ENCODE measurements around the gene VAMP8.
"Not testable (repeated sequence)": the region's sequence is repeated elsewhere in the genome, so short reads cannot be mapped to it uniquely, and the experiment has no call there.

The VAMP8 gene

DNA sequence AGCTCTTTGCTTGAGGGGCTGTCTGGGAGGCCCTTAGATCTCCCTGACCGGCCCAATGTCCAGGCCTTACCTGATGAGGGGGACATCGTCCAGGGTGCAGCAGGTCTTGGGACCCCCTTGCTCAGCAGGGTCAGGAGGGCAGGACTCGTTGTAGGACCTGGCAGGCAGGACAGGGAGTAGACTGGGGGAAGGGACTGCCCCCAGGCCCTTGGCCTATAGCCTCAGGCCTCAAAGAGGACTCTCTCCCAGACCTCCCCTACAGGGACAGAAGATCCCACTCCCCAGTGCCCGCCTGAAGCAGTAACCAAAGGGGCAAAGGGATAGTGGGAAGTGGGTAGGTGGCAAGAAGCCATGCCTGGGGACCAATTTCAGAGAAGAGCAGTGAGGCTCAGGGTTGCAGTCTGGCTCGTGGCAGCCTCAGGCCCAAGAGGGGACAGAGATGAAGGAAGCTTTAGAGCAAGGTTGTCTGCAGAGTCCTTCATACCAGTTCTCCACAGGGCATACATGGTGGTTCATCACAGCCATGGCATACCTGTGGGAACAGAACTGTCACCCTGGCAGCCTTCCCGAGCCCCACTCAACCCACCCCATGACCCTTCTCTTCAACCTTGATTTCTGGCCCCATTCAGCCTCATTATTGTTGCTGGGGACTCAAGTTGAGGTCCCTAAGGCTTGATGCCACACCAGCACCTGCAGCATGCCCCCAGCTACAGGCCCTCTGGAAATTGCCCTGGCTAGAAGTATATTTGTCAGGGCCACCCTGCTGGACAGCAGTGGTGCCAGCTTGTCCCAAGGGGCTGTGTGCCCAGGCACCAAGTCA lies 23.8 kb downstream of the VAMP8 start:
- DNase-seq, result no peak

DNA sequence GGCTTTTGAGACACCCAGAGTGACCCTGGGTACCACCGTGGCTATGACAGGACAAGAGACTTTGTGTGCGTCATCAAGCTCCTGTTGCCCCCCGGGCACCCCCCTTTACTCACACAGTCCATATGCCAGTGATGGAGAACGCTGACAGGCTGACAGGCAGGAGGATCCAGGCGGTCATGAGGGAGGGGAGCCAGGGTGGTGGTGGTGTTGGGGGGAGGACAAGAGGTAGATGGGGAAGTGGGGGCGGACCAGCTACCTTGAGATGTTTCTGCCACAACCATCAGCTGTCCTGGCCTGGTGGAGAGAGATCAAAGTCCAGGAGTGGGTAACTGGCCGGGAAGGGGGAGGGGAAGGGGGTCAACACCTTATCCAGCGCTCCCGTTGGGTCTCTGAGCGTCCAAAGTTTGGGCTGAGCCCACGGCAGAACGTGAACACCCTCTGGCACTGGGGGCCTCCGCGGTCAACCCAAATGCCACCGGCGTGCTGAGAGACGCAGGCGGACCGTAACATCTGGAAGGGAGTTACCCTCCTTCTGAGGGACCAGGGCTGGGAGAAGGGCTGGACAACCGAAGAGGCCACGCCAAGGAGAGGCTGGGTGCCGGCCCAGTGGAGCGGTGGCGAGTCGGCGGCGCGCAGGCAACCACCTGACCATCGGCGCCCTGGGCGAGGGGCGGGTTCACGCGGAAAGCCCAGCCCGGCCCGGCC lies 24.5 kb downstream of the VAMP8 start:
- DNase-seq, result no peak

DNA sequence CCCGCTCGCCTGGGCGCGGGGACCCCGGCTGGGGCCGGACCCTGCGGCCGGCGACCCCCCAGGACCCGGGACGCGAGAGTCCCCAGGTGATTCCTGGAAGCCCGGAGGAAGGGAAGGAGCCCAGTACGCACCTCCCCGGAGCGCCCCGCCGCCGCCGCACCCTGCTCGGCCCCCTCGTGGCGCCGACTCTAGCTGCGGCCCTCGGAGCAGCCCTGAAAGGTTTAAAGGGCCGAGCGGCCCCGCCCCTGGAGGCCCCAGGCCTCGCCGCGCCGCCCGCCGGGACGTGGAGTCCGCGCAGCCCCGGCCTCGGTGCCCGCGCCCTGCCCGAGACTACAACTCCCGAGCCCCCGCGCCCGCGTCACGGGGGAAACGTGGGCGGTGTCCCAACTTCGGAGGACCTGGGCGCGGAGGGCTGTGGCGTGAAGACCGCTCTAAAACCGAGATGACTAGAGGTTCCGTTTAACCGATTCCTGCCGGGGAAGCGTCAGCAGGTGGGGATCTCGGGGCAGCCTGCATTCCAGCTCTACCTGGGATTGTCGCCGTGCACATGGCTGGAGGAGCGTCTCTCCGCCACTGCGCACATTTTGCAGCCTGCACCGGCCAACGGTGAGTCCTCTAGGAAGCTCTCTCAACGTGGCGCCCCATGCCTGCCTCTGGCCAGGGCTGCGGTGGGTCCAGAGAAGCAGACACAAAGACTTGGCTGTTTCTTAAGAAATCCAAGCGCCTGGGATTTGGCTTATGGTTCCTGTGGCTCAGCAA lies 25.3 kb downstream of the VAMP8 start, which contains the start of gene TMEM150A:
TSS of gene TMEM150A (minus strand) at position 223 of the 759 bp plus-strand sequence. CDS start 750 bp downstream, outside the sequence.
- peak; percentile 86 for DNase-seq

DNA sequence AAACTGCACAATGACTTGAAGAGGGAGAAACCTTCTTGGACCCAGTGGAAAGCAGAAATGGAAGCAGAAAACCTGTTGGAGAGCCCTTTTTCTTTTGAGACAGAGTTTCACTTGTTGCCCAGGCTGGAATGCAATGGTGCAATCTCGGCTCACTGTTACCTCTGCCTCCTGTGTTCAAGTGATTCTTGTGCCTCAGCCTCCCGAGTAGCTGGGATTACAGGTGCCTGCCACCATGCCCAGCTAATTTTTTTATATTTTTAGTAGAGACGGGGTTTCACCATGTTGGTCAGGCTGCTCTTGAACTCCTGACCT lies 26.7 kb downstream of the VAMP8 start:
- not testable (repeated sequence) for DNase-seq

DNA sequence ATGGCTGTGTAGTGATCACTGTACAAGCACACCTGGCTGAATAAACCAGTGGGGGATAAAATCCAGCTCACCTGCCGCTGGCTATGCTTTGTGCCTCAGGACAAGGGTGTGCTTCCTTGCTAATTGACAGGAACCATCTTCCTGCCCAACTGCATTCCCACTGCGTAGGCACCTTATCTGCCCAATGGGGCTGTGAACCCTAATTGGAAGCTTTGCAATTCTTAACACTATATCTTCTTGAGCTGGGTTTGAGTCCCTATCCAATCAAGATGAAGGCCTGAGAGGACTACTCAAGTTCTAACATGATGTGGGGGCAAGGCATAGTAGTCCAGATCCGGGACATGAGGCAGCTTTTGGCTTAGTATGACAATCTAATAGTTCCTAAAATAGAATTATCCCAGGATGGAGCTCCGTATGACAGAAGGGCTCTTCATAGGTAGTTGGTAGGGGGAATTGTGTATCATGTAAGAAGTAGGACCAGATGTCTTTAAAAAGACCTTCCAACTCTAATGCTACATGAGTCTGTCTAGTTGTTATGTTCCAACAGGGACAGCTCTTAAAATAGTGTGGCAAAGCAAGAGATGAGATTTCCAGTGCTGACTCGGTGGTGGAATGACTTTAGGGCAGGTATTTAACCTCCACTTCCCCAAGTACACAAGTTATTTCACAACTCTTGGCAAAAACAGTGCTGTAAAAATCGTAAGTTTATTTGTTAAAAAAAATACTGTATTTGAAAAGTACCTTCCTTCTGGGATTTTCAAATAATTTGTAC lies 27.4 kb downstream of the VAMP8 start:
- no peak for DNase-seq

DNA sequence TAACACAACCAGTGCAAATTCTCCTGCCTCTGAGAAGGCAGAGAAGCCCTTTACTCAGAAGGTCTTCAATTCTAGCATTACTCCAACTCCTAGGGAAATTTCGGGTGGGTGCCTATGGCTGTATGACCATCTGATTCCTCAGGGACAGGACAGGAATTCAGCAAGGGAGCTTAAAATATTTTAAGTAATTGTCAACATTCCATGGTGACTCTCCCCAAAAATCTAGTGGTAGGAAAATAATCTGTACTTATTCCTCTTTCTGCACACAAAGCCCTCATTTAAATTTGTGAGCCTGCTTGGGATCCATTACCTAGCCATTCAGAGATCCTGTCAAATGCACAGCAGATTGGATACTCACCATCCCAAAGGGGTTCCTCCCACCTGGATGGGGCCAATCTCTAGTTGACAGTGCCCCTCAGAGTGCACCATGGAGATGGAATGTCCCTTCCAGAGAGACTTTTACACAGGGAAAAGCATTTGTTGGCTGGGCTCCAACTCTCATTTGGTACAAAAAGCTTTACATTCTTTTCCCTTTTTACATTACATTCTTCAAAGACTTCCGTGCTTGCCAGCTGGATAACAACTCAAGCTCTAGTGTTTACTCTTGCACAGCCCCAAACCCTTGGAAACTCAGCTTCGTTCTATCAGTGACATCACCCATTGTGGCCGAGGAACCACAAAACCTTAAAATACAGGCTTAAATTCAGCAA lies 28.2 kb downstream of the VAMP8 start:
- no peak for DNase-seq

DNA sequence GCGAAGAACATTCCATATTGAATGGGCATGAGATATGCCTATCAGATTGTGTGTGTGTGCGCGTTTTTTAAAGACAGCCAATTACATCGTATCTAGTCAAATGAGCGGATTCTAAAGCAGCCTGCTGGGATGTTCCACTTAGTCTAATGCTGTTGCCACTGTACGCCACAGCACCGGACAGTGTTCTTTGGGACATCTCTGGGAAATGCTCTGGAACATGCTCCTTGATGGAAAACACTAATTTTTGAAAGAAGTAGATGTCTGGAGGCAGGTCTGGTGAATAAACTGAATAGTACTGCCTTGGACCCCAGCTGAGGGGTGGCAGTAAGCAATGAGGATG lies 28.7 kb downstream of the VAMP8 start:
- no peak for DNase-seq

DNA sequence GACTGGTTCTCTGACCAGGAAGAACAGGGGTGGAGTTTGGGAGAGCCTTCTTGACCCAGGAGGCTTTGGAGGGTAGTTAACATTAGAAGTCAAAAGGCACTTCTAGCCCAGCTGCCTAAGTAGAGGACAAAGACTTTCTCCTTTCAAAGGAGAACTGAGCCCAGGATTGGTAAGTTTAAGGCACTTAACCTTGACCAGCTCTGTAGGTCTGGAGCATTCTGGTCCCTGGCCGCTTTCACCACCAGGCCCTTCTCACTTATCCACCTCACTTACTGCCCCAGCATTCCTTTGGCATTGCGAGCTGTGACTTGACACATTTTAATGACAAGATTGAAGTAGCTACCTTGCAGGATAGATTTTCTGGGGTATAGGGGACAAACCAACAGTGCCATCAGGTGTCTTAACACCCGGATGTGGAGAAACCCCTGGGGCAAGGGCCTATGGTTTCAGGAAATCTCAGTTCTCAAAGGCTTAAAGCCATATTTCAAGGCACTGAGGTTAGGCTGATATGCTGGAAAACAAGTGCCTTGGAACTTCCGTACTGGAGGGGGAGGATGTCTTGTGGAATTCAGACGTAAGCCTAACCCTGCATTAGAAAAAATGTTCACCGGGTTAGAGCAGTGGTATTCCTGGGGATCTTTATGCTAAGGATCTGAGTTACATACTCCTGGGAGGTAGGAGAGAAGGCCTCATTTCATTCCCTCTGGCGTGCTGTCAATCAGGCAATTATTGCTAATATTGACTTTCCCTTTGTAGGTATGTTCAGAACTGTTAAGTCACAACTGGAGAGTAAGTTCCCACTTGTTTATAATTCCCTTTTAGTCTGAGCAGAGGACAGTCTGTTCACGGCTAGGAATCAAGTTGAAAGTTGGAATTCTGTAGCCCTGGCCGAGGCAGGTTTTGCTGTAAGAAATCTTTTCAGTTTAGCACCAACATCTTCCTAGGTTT lies 30.2 kb downstream of the VAMP8 start:
- no peak for DNase-seq

DNA sequence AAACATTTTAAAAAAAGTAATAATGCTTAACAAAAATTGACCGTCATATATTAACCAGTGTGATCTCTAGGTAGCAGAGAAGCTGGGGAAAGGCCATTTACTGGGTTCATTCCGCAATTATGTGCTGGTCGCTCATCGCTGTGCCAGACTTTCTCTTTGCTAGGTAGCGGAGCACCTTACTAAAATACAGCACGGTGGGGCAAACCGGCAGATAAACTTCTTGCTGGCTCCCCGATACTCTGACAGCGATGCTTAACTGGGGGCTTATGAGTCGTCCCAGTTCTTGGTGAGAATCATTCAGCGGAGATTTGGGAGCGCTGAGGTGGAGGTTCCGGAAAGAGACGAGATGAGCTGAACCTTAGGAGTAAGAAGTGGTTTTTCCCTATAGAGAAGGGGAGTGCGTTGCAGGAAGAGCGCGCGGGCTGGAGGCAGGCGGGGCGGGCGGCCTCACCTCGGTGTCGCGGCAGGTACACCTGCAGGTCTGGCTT lies 33.9 kb downstream of the VAMP8 start:
- DNase-seq, result no peak

DNA sequence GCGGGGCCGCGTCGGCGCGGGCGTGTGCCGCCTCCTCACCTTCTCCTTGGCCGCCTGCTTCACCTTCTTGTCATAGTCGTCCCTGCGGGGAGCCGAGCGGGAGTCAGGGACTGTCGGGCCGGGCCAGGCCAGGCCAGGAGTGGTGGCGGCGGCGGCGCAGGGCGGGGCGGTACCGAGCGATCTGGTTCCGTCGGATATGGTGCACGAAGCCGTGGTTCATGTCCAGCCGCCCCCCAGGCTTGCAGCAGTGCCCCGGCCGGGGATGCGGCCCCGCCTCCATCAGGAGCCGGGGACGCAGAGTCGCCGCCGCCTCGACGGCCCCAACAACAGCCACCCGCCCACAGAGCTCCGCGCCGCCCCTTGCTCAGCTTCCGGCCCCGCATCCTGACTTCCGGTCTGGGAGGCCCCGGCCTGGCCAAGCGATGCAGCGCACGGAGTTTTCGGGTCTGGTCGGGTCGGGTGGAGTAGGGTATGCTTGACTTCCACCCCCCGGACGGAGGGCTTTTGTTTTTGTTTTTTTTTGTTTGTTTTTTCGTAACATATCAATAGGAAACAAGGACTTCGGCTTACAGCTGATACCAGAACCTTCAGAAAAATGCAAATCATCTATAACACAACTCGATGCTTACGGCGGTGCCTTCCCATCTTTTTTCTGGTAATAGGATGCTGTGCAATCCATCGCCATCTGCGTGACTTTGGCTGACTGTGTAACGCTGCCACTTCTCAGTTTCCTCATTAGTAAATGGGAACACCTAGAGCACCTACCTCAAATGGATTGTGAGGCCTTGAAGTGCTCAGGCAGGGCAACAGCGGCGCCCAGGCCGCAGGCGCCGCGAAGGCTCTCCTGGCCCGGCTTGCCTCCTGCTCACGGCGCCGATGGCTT lies 34.6 kb downstream of the VAMP8 start, which contains the start of gene C2orf68:
TSS of gene C2orf68 (minus strand) at position 362 of the 883 bp plus-strand sequence. CDS start at position 280, 82 bp downstream.
- peak; percentile 90 for DNase-seq

DNA sequence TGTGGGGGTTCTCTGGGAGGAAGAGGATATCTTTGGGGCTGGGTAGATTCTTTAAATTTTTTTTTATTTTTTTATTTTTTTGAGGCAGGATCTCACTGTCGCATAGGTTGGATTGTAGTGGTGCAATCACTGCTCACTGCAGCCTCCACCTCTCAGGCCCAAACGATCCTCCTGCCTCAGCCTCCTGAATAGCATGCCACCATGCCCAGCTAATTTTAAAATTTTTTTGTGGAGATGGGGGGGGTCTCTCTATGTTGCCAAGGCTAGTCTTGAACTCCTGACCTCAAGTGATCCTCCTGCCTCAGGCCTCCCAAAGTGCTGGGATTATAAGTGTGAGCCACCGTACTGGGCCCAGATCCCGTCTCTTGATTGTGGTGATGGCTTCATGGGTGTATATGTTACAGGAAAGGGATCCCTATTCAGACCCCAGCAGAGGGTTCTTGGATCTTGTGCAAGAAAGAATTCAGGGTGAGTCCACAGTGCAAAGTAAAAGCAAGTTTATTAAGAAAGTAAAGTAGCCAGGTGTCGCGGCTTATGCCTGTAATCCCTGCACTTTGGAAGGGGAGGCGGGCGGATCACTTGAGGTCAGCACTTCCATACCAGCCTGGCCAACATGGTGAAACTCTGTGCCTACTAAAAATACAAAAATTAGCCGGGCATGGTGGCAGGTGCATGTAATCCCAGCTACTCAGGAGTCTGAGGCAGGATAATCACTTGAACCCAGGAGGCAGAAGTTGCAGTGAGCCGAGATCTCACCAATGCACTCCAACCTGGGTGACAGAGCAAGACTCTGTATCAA lies 36.5 kb downstream of the VAMP8 start:
- no peak for DNase-seq

DNA sequence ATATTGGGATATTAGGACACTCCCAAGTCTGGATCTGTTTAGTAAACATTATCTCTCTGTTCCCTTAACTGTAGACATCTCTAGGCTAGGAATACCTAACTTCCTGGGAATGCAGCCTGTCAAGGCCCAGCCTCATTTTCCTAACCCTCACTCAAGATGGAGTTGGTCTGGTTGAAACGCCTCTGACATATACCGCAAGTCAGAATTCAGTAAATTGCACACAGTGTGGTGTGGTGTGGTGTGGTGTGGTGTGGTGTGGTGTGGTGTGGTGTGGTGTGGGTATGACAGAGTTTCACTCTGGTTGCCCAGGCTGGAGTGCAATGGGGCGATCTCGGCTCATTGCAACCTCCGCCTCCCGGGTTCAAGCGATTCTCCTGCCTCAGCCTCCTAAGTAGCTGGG lies 37.4 kb downstream of the VAMP8 start:
- not testable (repeated sequence) for DNase-seq

DNA sequence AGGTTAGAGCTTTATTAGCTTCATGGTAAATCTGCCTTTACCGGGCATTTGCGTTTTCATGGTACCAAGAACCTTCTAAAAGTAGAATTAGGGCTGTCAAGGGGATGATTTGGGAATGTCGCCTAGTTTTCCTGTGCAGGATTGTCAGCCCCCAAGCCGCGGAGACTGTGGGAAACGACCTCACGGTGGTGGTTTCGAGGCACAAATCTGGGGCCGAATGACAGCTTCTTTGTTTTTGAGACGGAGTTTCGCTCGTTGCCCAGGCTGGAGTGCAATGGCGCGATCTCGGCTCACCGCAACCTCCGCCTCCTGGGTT lies 38.0 kb downstream of the VAMP8 start:
- DNase-seq, result no peak

DNA sequence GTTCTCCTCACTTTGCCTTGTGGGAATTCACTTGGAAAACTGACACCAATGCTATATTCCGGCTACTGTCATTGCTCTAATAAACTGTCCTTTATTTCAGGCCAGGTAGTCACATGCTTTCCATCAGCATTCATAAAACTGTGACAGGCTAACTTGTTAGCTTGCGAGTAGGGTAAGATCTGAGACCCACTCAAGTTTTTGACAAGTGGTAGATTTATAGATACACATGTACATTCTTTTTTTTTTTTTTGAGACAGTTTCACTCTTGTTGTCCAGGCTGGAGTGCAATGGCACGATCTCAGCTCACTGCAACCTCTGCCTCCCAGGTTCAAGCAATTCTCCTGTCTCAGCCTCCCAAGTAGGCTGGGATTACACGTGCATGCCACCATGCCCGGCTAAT lies 40.3 kb downstream of the VAMP8 start:
- not testable (repeated sequence) for DNase-seq

DNA sequence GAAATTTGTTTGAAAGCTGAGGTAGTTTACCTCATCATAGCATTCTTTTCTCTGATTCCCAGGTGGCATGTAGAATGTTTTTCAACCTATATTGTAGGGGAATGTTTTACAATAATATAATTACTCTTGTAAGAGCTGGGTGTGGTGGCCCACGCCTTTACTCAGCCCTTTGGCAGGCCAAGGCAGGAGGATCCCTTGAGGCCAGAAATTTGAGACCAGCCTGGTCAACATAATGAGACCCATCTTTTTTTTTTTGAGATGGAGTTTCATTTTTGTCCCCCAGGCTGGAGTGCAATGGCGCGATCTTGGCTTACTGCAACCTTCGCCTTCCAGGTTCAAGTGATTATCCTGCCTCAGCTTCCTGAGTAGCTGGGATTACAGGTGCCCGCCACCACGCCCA lies 42.2 kb downstream of the VAMP8 start:
- DNase-seq, result no peak

DNA sequence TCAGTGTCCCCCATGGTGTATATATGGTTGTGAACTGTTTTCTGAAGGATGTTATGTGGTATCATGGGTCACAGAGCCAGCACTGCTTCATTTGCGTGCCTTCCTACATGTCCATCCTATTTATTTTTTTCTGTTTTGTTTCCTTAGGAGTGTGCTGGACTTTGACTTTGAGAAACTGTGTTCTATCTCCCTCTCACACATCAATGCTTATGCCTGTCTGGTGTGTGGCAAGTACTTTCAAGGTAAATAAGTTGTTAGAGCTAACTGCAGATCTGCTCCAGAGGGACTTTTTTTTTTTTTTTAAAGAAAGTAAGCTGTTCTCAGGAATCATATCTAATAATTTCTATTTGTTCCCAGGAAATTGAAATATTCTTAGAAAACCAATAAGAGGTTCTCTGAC lies 44.0 kb downstream of the VAMP8 start:
- no peak for DNase-seq

DNA sequence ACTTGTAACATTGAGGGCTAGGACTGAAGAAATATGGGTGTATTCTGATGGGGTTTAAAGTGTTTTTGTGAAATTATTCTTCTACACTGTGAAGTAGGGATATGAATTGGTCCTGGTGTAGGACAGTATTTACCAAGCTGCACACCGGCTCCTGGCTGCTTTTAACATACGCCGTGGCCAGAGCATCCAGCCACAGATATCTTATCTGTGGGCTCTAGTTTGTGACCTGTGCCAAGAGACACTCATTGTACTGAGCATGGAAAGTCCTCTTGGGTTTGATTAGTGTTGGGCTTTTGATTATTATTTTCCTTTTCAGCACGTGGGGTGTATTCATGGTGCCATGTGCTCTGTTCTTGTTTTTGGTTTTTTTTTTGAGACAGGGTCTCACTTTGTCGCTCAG lies 46.6 kb downstream of the VAMP8 start:
- no peak for DNase-seq

DNA sequence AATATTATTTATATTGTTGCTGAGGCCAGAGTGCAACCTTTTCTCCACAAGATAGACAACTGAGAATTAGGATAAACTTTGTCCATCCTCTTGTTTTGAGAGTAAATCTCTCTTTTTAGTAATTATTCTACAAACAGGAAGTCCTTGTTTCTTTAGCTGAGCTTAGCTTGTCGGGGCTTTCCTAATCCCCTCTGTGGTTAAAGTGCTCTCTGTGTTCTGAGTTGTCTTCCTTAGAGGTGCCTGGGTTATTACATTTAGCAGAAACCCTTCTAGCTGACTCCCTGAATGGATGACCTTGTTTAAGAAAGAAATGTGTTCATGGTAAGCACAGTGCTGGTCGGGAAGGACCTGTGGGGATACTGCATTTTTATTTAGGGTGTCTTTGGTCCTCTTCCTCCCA lies 51.3 kb downstream of the VAMP8 start:
- no peak for DNase-seq

DNA sequence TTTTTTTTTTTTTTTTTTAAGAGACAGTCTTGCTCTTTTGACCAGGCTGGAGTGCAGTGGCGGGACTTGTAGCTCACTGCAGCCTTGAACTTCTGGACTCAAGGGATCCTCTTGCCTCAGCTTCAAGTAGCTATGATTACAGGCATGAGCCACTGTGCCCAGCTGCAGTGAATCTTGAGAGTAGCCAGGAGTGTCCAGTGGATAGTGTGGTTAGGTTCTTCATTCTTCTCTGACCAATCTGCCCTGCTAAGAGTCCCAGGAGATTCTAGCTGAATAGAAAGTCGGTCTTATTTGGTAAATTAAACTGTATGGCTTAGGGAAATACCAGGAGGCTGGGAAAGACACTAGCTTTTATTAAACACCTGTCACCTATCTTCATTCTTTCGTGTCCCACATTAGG lies 53.9 kb downstream of the VAMP8 start:
- no peak for DNase-seq

All from stimulated activated CD4-positive, alpha-beta T cell treated with anti-CD3 and anti-CD28 coated beads, Interleukin-1b, Interleukin-23, amount 100 ng/mL, for 48 hours (primary cell).